Measurements from ENCODE around the gene CABCOCO1. TPM values are rescaled to one million over a fixed set of nuclear protein-coding genes. Genes with fewer than 3 reads are reported as not detected.

CABCOCO1 gene
- polyA plus RNA-seq, 1 donor (not counting 4 experiments of a cell fraction or from before 2014, with no cell fraction given) = 0.17 TPM

DNA sequence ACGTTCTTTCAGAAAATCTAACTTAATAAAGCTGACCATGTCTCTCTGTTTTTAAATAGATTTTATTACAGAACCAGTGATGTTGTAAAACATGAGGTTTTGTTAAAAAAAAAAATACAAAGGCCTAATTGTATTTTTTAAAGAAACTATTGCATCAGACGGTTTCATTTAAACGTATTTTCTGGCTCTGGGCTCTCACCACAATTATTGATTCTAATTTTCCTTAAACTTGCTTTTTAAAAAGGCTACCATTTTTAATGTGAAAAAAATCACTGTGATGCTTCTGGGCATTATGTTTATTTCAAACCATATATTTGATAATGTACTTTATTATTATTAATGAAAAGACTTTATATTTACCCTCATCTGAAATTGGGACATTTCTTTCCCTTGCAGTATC, 94.3 kb downstream of the CABCOCO1 start:
- no peak overlapping the region for H3K27ac ChIP-seq (ENCODE audit: control insufficient read depth, insufficient read depth, low read length)
- H4K20me1 ChIP-seq (ENCODE audit: control insufficient read depth, extremely low read depth, insufficient read depth, low read length) = no peaks in the 10 kb centered on the region
- no peak overlapping the region for H2AFZ ChIP-seq (ENCODE audit: control insufficient read depth, low read length)
- no peak overlapping the region for H3K9ac ChIP-seq (ENCODE audit: control insufficient read depth, extremely low read depth, insufficient read depth, low read length)
- no peak overlapping the region for H3K4me3 ChIP-seq (ENCODE audit: control insufficient read depth in 2 of 3, extremely low read depth in 1 of 3, insufficient read depth in 2 of 3, low read depth in 1 of 3, low read length in 3 of 3)
- FAIRE-seq = no peak
- peaks cover 41% of the 10 kb centered on the region for H3K4me1 ChIP-seq (ENCODE audit: control insufficient read depth, extremely low read depth, insufficient read depth, low read length)
- no peaks in the 10 kb centered on the region for H3K9me1 ChIP-seq (ENCODE audit: control insufficient read depth, extremely low read depth, insufficient read depth, low read length)
- no peaks in the 10 kb centered on the region for H3K79me2 ChIP-seq (ENCODE audit: control insufficient read depth, insufficient read depth, low read length)
- TF ChIP-seq EZH2 (IDR thresholded peaks at IDR 0.05; ENCODE audit: low read length) = no peak
- TF ChIP-seq, protein P1, sequence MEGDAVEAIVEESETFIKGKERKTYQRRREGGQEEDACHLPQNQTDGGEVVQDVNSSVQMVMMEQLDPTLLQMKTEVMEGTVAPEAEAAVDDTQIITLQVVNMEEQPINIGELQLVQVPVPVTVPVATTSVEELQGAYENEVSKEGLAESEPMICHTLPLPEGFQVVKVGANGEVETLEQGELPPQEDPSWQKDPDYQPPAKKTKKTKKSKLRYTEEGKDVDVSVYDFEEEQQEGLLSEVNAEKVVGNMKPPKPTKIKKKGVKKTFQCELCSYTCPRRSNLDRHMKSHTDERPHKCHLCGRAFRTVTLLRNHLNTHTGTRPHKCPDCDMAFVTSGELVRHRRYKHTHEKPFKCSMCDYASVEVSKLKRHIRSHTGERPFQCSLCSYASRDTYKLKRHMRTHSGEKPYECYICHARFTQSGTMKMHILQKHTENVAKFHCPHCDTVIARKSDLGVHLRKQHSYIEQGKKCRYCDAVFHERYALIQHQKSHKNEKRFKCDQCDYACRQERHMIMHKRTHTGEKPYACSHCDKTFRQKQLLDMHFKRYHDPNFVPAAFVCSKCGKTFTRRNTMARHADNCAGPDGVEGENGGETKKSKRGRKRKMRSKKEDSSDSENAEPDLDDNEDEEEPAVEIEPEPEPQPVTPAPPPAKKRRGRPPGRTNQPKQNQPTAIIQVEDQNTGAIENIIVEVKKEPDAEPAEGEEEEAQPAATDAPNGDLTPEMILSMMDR (optimal IDR thresholded peaks at IDR 0.05 in 1 of 3, IDR thresholded peaks at IDR 0.05 in 1 of 3, conservative IDR thresholded peaks at IDR 0.05 in 1 of 3; ENCODE audit: extremely low read depth in 1 of 3, insufficient read depth in 2 of 3, low read length in 3 of 3) = no peak
- dilution Hi-C loops (cut with MboI; ENCODE audit: extremely low pct_ligation_motif_present, low sequenced_read_pairs) = no loop called here
- no peaks in the 10 kb centered on the region for H3K36me3 ChIP-seq (ENCODE audit: control insufficient read depth in 2 of 2, extremely low read depth in 1 of 2, insufficient read depth in 2 of 2, low read length in 2 of 2)
- no peaks in the 10 kb centered on the region for H3K9me3 ChIP-seq (ENCODE audit: control insufficient read depth, low read depth, low read length)
- no peaks in the 10 kb centered on the region for H3K27me3 ChIP-seq (ENCODE audit: control insufficient read depth, extremely low read depth, insufficient read depth, low read length)
- no peak for DNase-seq (ENCODE audit: low read depth, low spot score)
- no peak overlapping the region for H3K4me2 ChIP-seq (ENCODE audit: control insufficient read depth, extremely low read depth, insufficient read depth, low read depth, low read length)

GRCh38 chr10:61757525-61758397, 95.0 kb downstream of the CABCOCO1 start:
- no peaks in the 10 kb centered on the region for H3K79me2 ChIP-seq (ENCODE audit: control insufficient read depth, insufficient read depth, low read length)
- peaks cover 33% of the 10 kb centered on the region for H3K4me1 ChIP-seq (ENCODE audit: control insufficient read depth, extremely low read depth, insufficient read depth, low read length)
- TF ChIP-seq, protein P1 (optimal IDR thresholded peaks at IDR 0.05 in 1 of 3, IDR thresholded peaks at IDR 0.05 in 1 of 3, conservative IDR thresholded peaks at IDR 0.05 in 1 of 3; ENCODE audit: extremely low read depth in 1 of 3, insufficient read depth in 2 of 3, low read length in 3 of 3) = no peak
- TF ChIP-seq EZH2 (IDR thresholded peaks at IDR 0.05; ENCODE audit: low read length) = no peak
- H3K9me1 ChIP-seq (ENCODE audit: control insufficient read depth, extremely low read depth, insufficient read depth, low read length) = no peaks in the 10 kb centered on the region
- H3K4me2 ChIP-seq (ENCODE audit: control insufficient read depth, extremely low read depth, insufficient read depth, low read depth, low read length) = no peak overlapping the region
- H2AFZ ChIP-seq (ENCODE audit: control insufficient read depth, low read length) = no peak overlapping the region
- no peak overlapping the region for H3K27ac ChIP-seq (ENCODE audit: control insufficient read depth, insufficient read depth, low read length)
- no peak overlapping the region for H3K4me3 ChIP-seq (ENCODE audit: control insufficient read depth in 2 of 3, extremely low read depth in 1 of 3, insufficient read depth in 2 of 3, low read depth in 1 of 3, low read length in 3 of 3)
- FAIRE-seq (peak; percentile 71), DNase-seq (ENCODE audit: low read depth, low spot score) (no peak)
- H3K36me3 ChIP-seq (ENCODE audit: control insufficient read depth in 2 of 2, extremely low read depth in 1 of 2, insufficient read depth in 2 of 2, low read length in 2 of 2) = no peaks in the 10 kb centered on the region
- dilution Hi-C loops (cut with MboI; ENCODE audit: extremely low pct_ligation_motif_present, low sequenced_read_pairs) = no loop called here
- no peak overlapping the region for H3K9ac ChIP-seq (ENCODE audit: control insufficient read depth, extremely low read depth, insufficient read depth, low read length)
- no peaks in the 10 kb centered on the region for H4K20me1 ChIP-seq (ENCODE audit: control insufficient read depth, extremely low read depth, insufficient read depth, low read length)
- no peaks in the 10 kb centered on the region for H3K27me3 ChIP-seq (ENCODE audit: control insufficient read depth, extremely low read depth, insufficient read depth, low read length)
- H3K9me3 ChIP-seq (ENCODE audit: control insufficient read depth, low read depth, low read length) = no peaks in the 10 kb centered on the region
